ENCODE measurements around the gene ARMC5. TPM values are rescaled to one million over a fixed set of nuclear protein-coding genes. Genes with fewer than 3 reads are reported as not detected.

ARMC5 gene
- total RNA-seq, 4 donors from 2014 or later, result 5.4 to 13.4 (median 9.9) TPM

GRCh38 chr16:31417916-31418315 lies 41.4 kb upstream of the ARMC5 start:
- 82% methylated on average over 5 of the region's 5 CpGs for WGBS
- DNase-seq (ENCODE audit: extremely low spot score), result no peak
- peaks cover 0 to 31% (median 0%) of the 10 kb centered on the region in 4 donors for H3K27me3 ChIP-seq
- H3K4me3 ChIP-seq, result no peak overlapping the region
- intact Hi-C loops (cut with DNase I), result no loop called here
- H3K9me3 ChIP-seq, result peaks cover 0 to 6% (median 0%) of the 10 kb centered on the region in 4 donors
- H3K4me1 ChIP-seq, result no peaks in the 10 kb centered on the region
- TF ChIP-seq POLR2AphosphoS5 (IDR thresholded peaks at IDR 0.05) (no peak), CTCF (IDR thresholded peaks at IDR 0.05) (no peak), POLR2A (IDR thresholded peaks at IDR 0.05; ENCODE audit: low read depth) (no peak), EP300 (IDR thresholded peaks at IDR 0.05) (no peak)
- no peak overlapping the region for H3K27ac ChIP-seq (replicated peaks in 1 of 4)
- H3K36me3 ChIP-seq, result no peaks in the 10 kb centered on the region

DNA sequence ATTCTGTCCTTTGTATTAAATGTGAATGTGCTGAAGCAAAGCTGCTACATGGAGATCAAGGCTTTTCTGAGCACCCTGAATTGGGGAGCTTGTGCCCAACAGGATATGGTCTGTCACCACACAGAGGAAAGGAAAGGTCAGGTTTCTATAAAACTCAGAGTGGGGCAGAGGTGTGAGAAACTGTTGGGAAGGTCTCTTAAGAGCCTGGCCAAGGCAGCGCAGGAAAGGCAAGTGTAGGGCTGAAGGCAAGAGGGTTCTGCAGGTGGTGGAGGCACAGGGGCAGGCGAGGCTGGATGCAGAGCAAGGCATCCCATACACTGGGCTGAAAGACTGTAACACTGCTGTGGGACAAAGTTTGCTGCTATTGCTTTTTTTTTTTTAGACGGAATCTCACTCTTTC lies 39.3 kb upstream of the ARMC5 start:
- Histone ChIP-seq H3K27me3 (peaks cover 0 to 24% (median 0%) of the 10 kb centered on the region in 4 donors), H3K27ac (replicated peaks in 1 of 4) (no peak overlapping the region), H3K4me1 (no peaks in the 10 kb centered on the region), H3K9me3 (peaks cover 0 to 6% (median 0%) of the 10 kb centered on the region in 4 donors), H3K4me3 (no peak overlapping the region), H3K36me3 (no peaks in the 10 kb centered on the region)
- intact Hi-C loops (cut with DNase I), result no loop called here
- 73% methylated on average over 3 of the region's 3 CpGs for WGBS
- TF ChIP-seq POLR2AphosphoS5 (IDR thresholded peaks at IDR 0.05), result no peak
- DNase-seq (ENCODE audit: extremely low spot score), result no peak

- TF ChIP-seq POLR2AphosphoS5 (IDR thresholded peaks at IDR 0.05) (no peak), POLR2A (IDR thresholded peaks at IDR 0.05; ENCODE audit: low read depth) (no peak), EP300 (IDR thresholded peaks at IDR 0.05) (no peak), CTCF (IDR thresholded peaks at IDR 0.05) (no peak)
- 72% methylated on average over 6 of the region's 6 CpGs for WGBS
- H3K9me3 ChIP-seq, result peaks cover 0 to 6% (median 0%) of the 10 kb centered on the region in 4 donors
- intact Hi-C loops (cut with DNase I), result no loop called here
- no peak overlapping the region for H3K27ac ChIP-seq (replicated peaks in 1 of 4)
- no peak for DNase-seq (ENCODE audit: extremely low spot score)
- H3K27me3 ChIP-seq, result peaks cover 0 to 21% (median 0%) of the 10 kb centered on the region in 4 donors
- H3K36me3 ChIP-seq, result no peaks in the 10 kb centered on the region
- H3K4me3 ChIP-seq, result no peak overlapping the region
- H3K4me1 ChIP-seq, result no peaks in the 10 kb centered on the region
These were observed 37.7 kb upstream of the ARMC5 start for GRCh38 chr16:31421587-31421986.

- H3K4me1 ChIP-seq, result peaks cover 3 to 12% (median 10%) of the 10 kb centered on the region in 4 donors
- TF ChIP-seq EP300 (IDR thresholded peaks at IDR 0.05), result no peak
- no peak for TF ChIP-seq POLR2A (IDR thresholded peaks at IDR 0.05; ENCODE audit: low read depth)
- TF ChIP-seq CTCF (IDR thresholded peaks at IDR 0.05), result no peak
- TF ChIP-seq POLR2AphosphoS5 (IDR thresholded peaks at IDR 0.05), result no peak
- peaks cover 0 to 13% (median 0%) of the 10 kb centered on the region in 4 donors for H3K27me3 ChIP-seq
- no peak overlapping the region for H3K27ac ChIP-seq (replicated peaks in 1 of 4)
- intact Hi-C loops (cut with DNase I), result no loop called here
- no peak for DNase-seq (ENCODE audit: extremely low spot score)
- H3K36me3 ChIP-seq, result peaks cover 0 to 4% (median 0%) of the 10 kb centered on the region in 4 donors
- WGBS, result 69% methylated on average over 3 of the region's 3 CpGs
- H3K4me3 ChIP-seq, result no peak overlapping the region
- H3K9me3 ChIP-seq, result no peaks in the 10 kb centered on the region
These were observed 36.1 kb upstream of the ARMC5 start for GRCh38 chr16:31423241-31423640.

DNA sequence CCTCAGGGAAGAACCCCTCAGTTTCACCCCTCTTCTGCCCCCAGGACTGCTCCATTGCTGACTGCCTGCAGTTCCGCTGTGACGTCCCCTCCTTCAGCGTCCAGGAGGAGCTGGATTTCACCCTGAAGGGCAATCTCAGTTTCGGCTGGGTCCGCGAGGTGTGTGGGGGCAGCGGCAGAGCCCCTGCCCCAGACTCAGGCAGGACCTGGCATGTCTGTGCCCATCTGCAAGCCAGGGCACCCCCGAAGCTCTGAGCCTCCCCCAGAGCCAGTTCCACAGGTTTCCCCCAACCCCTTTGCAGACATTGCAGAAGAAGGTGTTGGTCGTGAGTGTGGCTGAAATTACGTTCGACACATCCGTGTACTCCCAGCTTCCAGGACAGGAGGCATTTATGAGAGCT lies 35.5 kb upstream of the ARMC5 start:
- no peak for DNase-seq (ENCODE audit: extremely low spot score)
- WGBS, result 62% methylated on average over 6 of the region's 12 CpGs
- intact Hi-C loops (cut with DNase I), result no loop called here
- H3K4me3 ChIP-seq, result no peak overlapping the region
- H3K27me3 ChIP-seq, result peaks cover 0 to 7% (median 0%) of the 10 kb centered on the region in 4 donors
- H3K27ac ChIP-seq (replicated peaks in 1 of 4), result no peak overlapping the region
- H3K4me1 ChIP-seq, result peaks cover 3 to 14% (median 12%) of the 10 kb centered on the region in 4 donors
- H3K9me3 ChIP-seq, result no peaks in the 10 kb centered on the region
- H3K36me3 ChIP-seq, result peaks cover 0 to 4% (median 0%) of the 10 kb centered on the region in 4 donors
- no peak for TF ChIP-seq POLR2AphosphoS5 (IDR thresholded peaks at IDR 0.05)
- no peak for TF ChIP-seq POLR2A (IDR thresholded peaks at IDR 0.05; ENCODE audit: low read depth)
- TF ChIP-seq EP300 (IDR thresholded peaks at IDR 0.05), result no peak
- TF ChIP-seq CTCF (IDR thresholded peaks at IDR 0.05), result no peak

Data from esophagus muscularis mucosa (tissue), 4 donors.